Hindlimb muscle (tissue), 1 donor: ENCODE measurements around the gene MARCHF2. TPM values are rescaled to one million over a fixed set of nuclear protein-coding genes. Genes with fewer than 3 reads are reported as not detected.
"Not testable (repeated sequence)": the region's sequence is repeated elsewhere in the genome, so short reads cannot be mapped to it uniquely, and the experiment has no call there.

ENCODE experiments used
- DNase-seq: peaks from one replicate; pipeline ENCODE4 v3.0.0-alpha.2; 2013
- polyA plus RNA-seq: library from polyadenylated mRNA; unstranded; fragments of 120-200 nt; gene quantifications from one replicate; pipeline ENCODE4 v1.2.1, GENCODE V29; 2013; ENCODE audit not compliant: insufficient read length

The MARCHF2 gene
- polyA plus RNA-seq, 1 donor, result 16.9 TPM

DNA sequence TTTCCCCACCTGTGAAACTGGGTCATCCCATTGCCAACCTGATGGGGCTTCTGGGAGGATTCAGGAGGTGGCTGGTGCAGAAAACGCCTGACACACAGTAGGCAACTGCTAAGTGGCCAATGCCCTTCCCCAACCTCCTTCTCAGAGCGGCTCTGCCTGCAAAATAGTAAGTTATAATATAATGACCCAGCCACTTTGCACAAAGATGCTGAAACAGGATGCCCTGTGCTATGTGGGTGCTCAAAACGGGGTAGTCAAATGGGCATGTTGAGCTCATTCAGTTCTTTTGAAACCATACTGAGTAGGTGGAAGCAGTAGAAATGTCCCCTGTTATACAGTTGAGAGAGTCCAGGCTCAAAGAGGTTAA is 507 bp downstream of the MARCHF2 start:
- no peak for DNase-seq

GRCh38 chr19:8416796-8417195 is 3.7 kb downstream of the MARCHF2 start:
- no peak for DNase-seq

DNA sequence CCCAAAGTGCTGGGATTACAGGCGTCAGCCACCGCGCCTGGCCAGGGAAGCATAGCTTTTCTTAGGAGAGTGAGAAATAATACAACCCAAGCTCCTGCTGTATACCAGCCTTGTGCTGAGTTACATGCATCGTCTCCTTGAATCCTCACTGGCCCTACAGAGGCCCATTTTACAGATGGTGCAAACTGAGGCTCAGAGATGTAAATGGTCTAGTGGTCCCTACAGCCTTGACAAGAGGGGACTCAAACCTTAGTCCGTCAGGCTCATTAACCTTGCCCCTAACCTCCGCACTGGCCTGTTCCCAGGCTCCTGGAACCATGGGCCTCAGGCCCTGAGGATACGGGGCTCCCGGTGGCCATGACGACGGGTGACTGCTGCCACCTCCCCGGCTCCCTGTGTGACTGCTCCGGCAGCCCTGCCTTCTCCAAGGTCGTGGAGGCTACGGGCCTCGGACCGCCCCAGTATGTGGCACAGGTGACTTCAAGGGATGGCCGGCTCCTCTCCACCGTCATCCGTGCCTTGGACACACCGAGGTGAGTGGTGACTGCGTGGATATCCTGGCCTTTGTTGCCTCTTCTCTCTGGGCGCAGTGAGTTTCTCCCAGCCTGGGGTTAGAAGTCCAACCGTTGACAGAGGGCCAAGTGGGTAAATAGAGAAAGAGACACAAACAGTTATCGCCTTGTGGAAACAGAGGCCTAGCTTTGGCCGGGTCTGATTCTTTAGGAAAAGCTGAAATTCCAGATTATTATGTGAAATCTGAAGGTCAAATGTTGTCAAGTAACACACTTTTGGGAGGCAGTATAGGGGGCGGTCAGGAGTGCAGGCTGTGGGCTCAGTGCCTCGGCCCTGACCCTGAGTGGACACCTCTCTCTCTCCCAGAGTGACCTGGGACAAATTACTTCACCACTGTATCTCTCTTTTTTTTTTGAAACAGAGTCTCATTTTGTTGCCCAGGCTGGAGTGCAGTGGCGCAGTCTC is 8.7 kb downstream of the MARCHF2 start:
- DNase-seq, result no peak

DNA sequence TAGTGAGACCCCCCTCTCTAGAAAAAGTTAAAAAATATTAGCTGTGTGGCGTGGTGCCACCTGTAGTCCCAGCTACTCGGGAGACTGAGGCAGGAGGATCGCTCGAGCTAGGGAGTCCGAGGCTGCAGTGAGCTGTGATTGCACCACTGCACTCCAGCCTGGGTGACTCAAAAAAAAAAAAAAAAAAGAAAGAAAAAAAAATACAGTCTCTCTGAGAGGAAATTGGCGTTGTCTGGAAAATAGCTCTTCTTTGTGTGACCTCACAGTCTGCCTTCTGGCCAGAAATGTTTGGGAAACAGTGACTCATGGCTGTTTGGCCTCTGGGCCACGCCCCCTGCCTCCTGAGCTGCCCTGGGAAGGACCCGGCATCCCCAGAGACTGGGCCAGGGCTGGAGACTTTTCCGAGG is 10.7 kb downstream of the MARCHF2 start:
- DNase-seq, result peak; percentile 94

DNA sequence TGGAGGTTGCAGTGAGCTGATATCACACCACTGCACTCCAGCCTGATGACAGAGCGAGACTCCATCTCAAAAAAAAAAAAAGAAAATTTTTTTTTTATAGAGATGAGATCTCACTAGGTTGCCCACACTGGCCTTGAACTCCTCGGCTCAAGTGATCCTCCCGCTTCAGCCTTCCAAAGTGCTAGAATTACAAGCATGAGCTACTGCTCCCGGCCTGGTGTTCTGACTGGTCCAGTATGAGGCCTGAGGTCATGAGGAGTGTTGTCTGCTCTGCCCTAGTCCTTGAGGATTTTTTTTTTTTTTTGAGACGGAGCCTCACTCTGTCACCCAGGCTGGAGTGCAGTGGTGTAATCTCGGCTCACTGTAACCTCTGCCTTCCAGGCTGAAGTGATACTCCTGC is 12.2 kb downstream of the MARCHF2 start:
- not testable (repeated sequence) for DNase-seq

DNA sequence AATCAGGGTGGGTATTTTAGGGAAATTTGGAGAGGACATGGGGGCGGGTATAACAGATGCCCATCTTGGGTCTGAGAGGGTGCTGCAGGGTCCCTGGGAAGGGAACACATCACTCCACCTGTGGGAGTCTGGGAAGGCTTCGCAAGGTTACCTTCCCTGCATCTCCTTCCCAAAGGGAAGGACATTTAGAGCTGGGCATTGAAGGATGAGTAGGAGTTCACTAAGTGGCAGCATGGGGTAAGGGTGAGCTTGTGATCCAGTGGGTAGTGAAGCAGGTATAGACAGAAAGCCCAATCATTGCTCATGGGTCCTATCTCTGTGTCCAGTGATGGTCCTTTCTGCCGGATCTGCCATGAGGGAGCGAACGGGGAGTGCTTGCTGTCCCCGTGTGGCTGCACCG is 13.2 kb downstream of the MARCHF2 start:
- DNase-seq, result no peak

- no peak for DNase-seq
These were observed 15.9 kb downstream of the MARCHF2 start for GRCh38 chr19:8429044-8429443.

DNA sequence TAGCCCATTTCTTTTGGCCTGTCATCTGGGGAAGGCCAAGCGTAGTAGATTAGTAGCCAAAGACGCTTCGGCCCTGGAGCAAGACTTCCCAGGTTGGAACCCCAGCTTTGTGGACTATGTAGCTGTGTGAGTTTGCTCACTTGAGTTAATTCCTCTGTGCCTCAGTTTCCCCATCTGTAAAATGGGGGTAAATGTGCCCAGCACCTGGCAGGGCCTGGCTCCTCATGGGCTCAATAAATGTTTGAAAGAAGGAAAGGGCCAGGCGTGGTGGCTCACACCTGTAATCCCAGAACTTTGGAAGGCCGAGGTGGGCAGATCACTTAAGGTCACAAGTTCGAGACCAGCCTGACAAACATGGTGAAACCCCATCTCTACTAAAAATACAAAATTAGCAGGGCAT is 16.7 kb downstream of the MARCHF2 start:
- DNase-seq, result no peak

GRCh38 chr19:8430650-8431049 is 17.5 kb downstream of the MARCHF2 start:
- no peak for DNase-seq

DNA sequence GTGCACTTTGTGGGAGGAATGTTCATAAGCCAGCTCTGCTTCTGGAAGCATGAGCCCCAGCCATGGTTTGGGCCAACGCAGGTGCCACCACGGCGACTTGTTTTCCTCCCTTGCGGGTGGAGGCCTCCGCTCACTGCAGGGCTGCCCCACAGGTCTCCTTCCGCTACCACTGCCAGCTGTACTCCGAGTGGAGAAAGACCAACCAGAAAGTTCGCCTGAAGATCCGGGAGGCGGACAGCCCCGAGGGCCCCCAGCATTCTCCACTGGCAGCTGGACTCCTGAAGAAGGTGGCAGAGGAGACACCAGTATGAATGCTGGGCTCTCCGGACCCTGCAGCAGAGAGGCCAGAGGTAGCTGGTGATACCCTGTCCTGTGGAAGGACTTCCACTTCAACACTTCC is 25.1 kb downstream of the MARCHF2 start:
- no peak for DNase-seq

DNA sequence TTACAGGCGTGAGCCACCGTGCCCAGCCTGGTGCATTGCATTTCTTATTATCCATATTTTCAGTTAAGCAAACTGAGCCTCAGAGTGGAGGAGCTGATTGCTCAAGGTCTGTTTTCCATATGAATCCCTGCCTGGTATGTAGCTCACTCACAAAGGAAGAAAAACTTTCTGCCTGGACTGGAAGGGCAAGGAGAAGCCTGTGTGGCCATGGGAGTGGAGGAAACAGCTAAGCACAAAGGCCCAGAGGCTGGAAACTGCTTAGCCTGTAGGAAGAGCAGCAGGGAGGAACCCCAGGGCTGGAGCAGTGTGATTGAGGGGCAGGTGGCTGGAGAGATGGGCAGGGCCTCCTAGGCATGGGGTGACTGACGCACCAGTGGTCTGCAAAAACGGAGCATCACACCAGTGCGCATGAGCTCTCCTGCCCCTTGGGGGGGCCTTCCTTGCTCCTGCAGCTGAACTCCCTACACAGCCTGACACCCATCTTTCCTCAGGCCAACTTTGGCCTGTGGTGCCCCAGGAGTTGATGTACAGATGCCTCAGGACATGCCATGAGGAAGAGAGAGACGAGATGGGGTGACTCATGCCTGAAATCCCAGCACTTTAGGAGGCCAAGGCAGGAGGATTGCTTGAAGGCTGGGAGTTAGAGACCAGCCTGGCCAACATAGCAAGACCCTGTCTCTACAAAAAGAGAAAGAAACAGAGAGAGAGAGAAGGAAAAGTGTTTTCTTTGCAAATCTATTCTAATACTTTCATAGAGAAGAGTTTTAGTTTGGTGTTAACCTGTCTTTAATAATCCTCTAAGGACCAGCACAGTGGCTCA is 28.8 kb downstream of the MARCHF2 start:
- DNase-seq, result no peak

- not testable (repeated sequence) for DNase-seq
These were observed 31.1 kb downstream of the MARCHF2 start for GRCh38 chr19:8444140-8444676.

GRCh38 chr19:8444677-8445487 is 31.8 kb downstream of the MARCHF2 start, which contains the start of gene HNRNPM:
HNRNPM (plus strand) TSS chr19:8444975; CDS start chr19:8444999, 24 bp downstream.
- DNase-seq, result peak; percentile 99

GRCh38 chr19:8445488-8446001 is 32.4 kb downstream of the MARCHF2 start:
- DNase-seq, result peak; percentile 55

- DNase-seq, result no peak
These were observed 33.1 kb downstream of the MARCHF2 start for GRCh38 chr19:8446061-8446709.

- no peak for DNase-seq
These were observed 36.7 kb downstream of the MARCHF2 start for GRCh38 chr19:8449830-8450229.

GRCh38 chr19:8451377-8451776 is 38.3 kb downstream of the MARCHF2 start:
- DNase-seq, result no peak

- DNase-seq, result no peak
These were observed 38.8 kb downstream of the MARCHF2 start for GRCh38 chr19:8451885-8452284.

- no peak for DNase-seq
These were observed 39.5 kb downstream of the MARCHF2 start for GRCh38 chr19:8452446-8453123.

- DNase-seq, result no peak
These were observed 40.5 kb downstream of the MARCHF2 start for GRCh38 chr19:8453616-8454015.

GRCh38 chr19:8454218-8454617 is 41.1 kb downstream of the MARCHF2 start:
- DNase-seq, result no peak
